Neural cell (in vitro differentiated cells): ENCODE measurements around the gene ATXN2L. TPM values are rescaled to one million over a fixed set of nuclear protein-coding genes. Genes with fewer than 3 reads are reported as not detected.

ENCODE experiments used
- H2AFZ ChIP-seq: fragments of 200-600, 300-800 bp; sonication (generic), shearing (Covaris generic); 2 replicates; pipeline ENCODE4 v1.6.0; 2014; ENCODE audit warnings: low read depth, mild to moderate bottlenecking, antibody characterized with exemption, low read length, moderate library complexity
- H3F3A ChIP-seq: fragments of 200-600 bp; shearing (Covaris generic); 2 replicates; pipeline ENCODE4 v1.6.1; 2016; ENCODE audit warnings: mild to moderate bottlenecking, moderate library complexity, mixed read lengths, antibody characterized with exemption, low read length; ENCODE audit not compliant: insufficient read depth, poor library complexity, severe bottlenecking
- H3K27ac ChIP-seq: fragments of 200-600, 300-800 bp; sonication (generic), shearing (Covaris generic); 2 replicates; pipeline ENCODE4 v1.5.1; 2014; ENCODE audit warnings: mild to moderate bottlenecking, low read length, moderate library complexity
- H3K27me3 ChIP-seq: fragments of 300-800, 200-600 bp; sonication (generic), shearing (Covaris generic); 2 replicates; pipeline ENCODE4 v1.6.0; 2014; ENCODE audit warnings: mild to moderate bottlenecking, low read depth, low read length, moderate library complexity; ENCODE audit not compliant: insufficient read depth
- H3K36me3 ChIP-seq: fragments of 300-800, 200-600 bp; sonication (generic), shearing (Covaris generic); 2 replicates; pipeline ENCODE4 v1.5.1; 2014; ENCODE audit warnings: mild to moderate bottlenecking, antibody characterized with exemption, low read length, moderate library complexity; ENCODE audit not compliant: insufficient read depth
- H3K4me2 ChIP-seq: fragments of 300-800, 200-600 bp; sonication (generic), shearing (Covaris generic); 2 replicates; pipeline ENCODE4 v1.6.0; 2014; ENCODE audit warnings: mild to moderate bottlenecking, low read length
- H3K4me3 ChIP-seq: fragments of 300-800, 200-600 bp; sonication (generic), shearing (Covaris generic); 2 replicates; pipeline ENCODE4 v1.5.1; 2014; ENCODE audit warnings: mild to moderate bottlenecking, low read length, moderate library complexity
- H3K79me2 ChIP-seq: fragments of 200-600 bp; shearing (Covaris generic); replicated peaks from 2 replicates; pipeline ENCODE4 v1.6.0; 2014; ENCODE audit warnings: mild to moderate bottlenecking, low read length, moderate library complexity; ENCODE audit not compliant: insufficient read depth
- H3K9ac ChIP-seq: fragments of 300-800, 200-600 bp; sonication (generic), shearing (Covaris generic); 2 replicates; pipeline ENCODE4 v1.6.1; 2016; ENCODE audit warnings: mild to moderate bottlenecking, low read length, mixed read lengths
- H3K9me2 ChIP-seq: fragments of 200-600 bp; shearing (Covaris generic); 2 replicates; pipeline ENCODE4 v1.6.1; 2016; ENCODE audit warnings: mild to moderate bottlenecking, low read length, mixed read lengths; ENCODE audit not compliant: insufficient read depth
- H3K9me3 ChIP-seq: fragments of 200-600, 300-800 bp; sonication (generic), shearing (Covaris generic); 2 replicates; pipeline ENCODE4 v1.6.1; 2016; ENCODE audit warnings: mild to moderate bottlenecking, mixed run types, low read length, moderate library complexity, mixed read lengths
- H4K20me1 ChIP-seq: fragments of 200-600 bp; shearing (Covaris generic); 2 replicates; pipeline ENCODE4 v1.6.1; 2016; ENCODE audit warnings: mild to moderate bottlenecking, mixed run types; ENCODE audit not compliant: insufficient read depth
- CTCF ChIP-seq: fragments of 450-650 bp; IDR thresholded peaks from 2 replicates; pipeline ENCODE4 v1.5.1; 2014; ENCODE audit warnings: antibody characterized with exemption, mild to moderate bottlenecking, moderate library complexity; ENCODE audit not compliant: poor library complexity, severe bottlenecking
- EP300 ChIP-seq: fragments of 450-650 bp; conservative IDR thresholded peaks from 2 replicates; pipeline ENCODE4 v1.6.1; 2014; ENCODE audit warnings: antibody characterized with exemption, mild to moderate bottlenecking, moderate library complexity; ENCODE audit not compliant: poor library complexity, severe bottlenecking
- EZH2 ChIP-seq: fragments of 200-600, 300-800 bp; shearing (Covaris generic), sonication (generic); IDR thresholded peaks from 2 replicates; pipeline ENCODE4 v1.6.1; 2014; ENCODE audit warnings: antibody characterized with exemption, low read length, borderline replicate concordance, mild to moderate bottlenecking; ENCODE audit not compliant: insufficient read depth, poor library complexity, severe bottlenecking
- MXI1 ChIP-seq: fragments of 450-650 bp; conservative IDR thresholded peaks from 2 replicates; pipeline ENCODE4 v1.6.1; 2014; ENCODE audit warnings: antibody characterized with exemption, mild to moderate bottlenecking; ENCODE audit not compliant: poor library complexity, severe bottlenecking
- POLR2AphosphoS5 ChIP-seq: IDR thresholded peaks from 2 replicates; pipeline ENCODE4 v1.6.1; 2012
- RAD21 ChIP-seq: fragments of 450-650 bp; conservative IDR thresholded peaks from 2 replicates; pipeline ENCODE4 v1.6.1; 2014; ENCODE audit warnings: antibody characterized with exemption, mild to moderate bottlenecking, moderate library complexity
- REST ChIP-seq: IDR thresholded peaks from 2 replicates; pipeline ENCODE4 v1.6.1; 2012; ENCODE audit warnings: borderline replicate concordance
- SMC3 ChIP-seq: fragments of 450-650 bp; conservative IDR thresholded peaks from 2 replicates; pipeline ENCODE4 v1.6.1; 2014; ENCODE audit warnings: antibody characterized with exemption, mild to moderate bottlenecking, moderate library complexity; ENCODE audit not compliant: poor library complexity
- TAF1 ChIP-seq: IDR thresholded peaks from 2 replicates; pipeline ENCODE4 v1.6.1; 2012; ENCODE audit warnings: low read depth
- polyA plus RNA-seq: library from polyadenylated mRNA; depleted of rRNA; stranded (reverse); fragments of >200 nt; gene quantifications from 2 replicates; pipeline ENCODE4 v1.2.3, GENCODE V29; 2014

The ATXN2L gene
- polyA plus RNA-seq, 1 donor from 2014 or later = 24.0 TPM

- no peaks in the 10 kb centered on the region for H3K27me3 ChIP-seq
- no peak overlapping the region for H3K4me2 ChIP-seq
- no peaks in the 10 kb centered on the region for H3F3A ChIP-seq
- no peak for TF ChIP-seq RAD21
- TF ChIP-seq MXI1 = no peak
- TF ChIP-seq TAF1 = no peak
- TF ChIP-seq POLR2AphosphoS5 = no peak
- no peak for TF ChIP-seq CTCF
- TF ChIP-seq REST = no peak
- H3K9me3 ChIP-seq = no peaks in the 10 kb centered on the region
- no peak overlapping the region for H3K4me3 ChIP-seq
- no peaks in the 10 kb centered on the region for H3K79me2 ChIP-seq
- no peak overlapping the region for H3K9ac ChIP-seq
- no peak overlapping the region for H3K27ac ChIP-seq
- H3K9me2 ChIP-seq = no peaks in the 10 kb centered on the region
- no peak overlapping the region for H2AFZ ChIP-seq
- peaks cover 5% of the 10 kb centered on the region for H3K36me3 ChIP-seq
- no peaks in the 10 kb centered on the region for H4K20me1 ChIP-seq
These were observed 51.6 kb downstream of the ATXN2L start for GRCh38 chr16:28874406-28874805.

GRCh38 chr16:28875134-28876018 lies 52.6 kb downstream of the ATXN2L start:
- Histone ChIP-seq H3K4me3 (no peak overlapping the region), H3K9me2 (no peaks in the 10 kb centered on the region), H3K27me3 (no peaks in the 10 kb centered on the region), H3K27ac (no peak overlapping the region), H3F3A (no peaks in the 10 kb centered on the region), H3K9ac (no peak overlapping the region), H3K79me2 (no peaks in the 10 kb centered on the region), H3K36me3 (no peaks in the 10 kb centered on the region), H3K9me3 (no peaks in the 10 kb centered on the region), H3K4me2 (no peak overlapping the region), H4K20me1 (no peaks in the 10 kb centered on the region), H2AFZ (no peak overlapping the region)
- TF ChIP-seq CTCF (no peak), RAD21 (no peak), EZH2 (no peak), MXI1 (no peak), TAF1 (no peak), REST (no peak), POLR2AphosphoS5 (no peak), EP300 (no peak), SMC3 (no peak)
